GM19238 (cell line): Measurements from ENCODE around the gene EDN2.

Experiments
- DNase-seq: peaks from one replicate; pipeline ENCODE4 v3.0.0; 2011; ENCODE audit warnings: low spot score; ENCODE audit not compliant: insufficient read length

Gene EDN2

GRCh38 chr1:41484402-41485241 lies at the start of gene EDN2:
Gene EDN2, minus strand, starts transcription at chr1:41484683. Its CDS starts 82 bp downstream, at chr1:41484601.
- no peak for DNase-seq

DNA sequence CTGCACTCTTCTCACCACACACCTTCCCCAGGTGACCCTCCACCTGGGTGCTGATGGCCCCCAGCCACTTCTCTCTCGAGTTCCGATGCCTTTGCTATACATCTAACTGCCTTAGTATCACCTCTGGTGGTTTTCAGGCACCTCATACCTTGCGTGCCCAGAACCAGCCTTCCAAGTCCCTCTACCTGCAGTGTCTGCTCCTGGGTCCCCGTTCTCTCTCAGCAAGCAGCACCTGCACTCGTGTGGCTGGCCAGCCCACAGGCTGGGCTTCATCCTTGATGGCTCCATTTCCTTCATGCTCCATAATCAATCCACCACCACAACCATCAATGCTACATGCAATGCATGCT lies 49.2 kb upstream of the EDN2 start:
- DNase-seq, result no peak

DNA sequence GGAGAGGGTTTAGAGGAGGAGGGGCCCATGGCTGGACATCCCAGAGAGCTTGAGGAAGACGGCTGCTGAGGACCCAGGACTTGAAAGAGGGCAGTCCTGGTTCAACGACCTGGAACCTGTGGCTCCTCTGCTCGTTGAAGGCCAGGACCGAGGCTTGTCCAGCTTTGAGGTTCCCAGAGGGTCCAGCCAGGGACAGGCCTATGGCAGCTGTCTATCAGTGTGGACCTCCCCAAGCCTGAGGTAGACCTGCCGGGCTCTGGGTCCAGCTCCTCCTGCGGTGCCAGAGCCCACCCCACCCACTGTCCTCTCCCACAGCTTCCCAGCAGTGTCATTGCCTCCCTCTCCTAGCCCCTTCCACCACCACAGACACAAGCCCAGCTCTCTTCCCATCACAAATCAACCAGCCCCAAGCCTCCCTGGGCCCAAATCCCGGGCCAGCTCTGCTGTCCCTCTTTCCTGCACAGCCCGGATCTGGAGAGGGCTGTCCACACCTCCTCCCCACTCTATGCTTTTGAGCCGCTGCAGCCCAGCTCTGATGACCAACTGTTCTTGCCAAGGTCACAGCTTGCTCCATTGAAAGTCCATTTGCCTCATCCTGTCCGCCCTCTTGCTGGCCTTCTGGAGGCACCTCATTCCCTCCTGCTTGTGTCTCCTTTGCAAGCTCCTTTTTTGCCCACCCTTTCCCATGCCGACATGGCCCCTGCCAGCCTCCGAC lies 48.7 kb upstream of the EDN2 start:
- DNase-seq, result no peak

DNA sequence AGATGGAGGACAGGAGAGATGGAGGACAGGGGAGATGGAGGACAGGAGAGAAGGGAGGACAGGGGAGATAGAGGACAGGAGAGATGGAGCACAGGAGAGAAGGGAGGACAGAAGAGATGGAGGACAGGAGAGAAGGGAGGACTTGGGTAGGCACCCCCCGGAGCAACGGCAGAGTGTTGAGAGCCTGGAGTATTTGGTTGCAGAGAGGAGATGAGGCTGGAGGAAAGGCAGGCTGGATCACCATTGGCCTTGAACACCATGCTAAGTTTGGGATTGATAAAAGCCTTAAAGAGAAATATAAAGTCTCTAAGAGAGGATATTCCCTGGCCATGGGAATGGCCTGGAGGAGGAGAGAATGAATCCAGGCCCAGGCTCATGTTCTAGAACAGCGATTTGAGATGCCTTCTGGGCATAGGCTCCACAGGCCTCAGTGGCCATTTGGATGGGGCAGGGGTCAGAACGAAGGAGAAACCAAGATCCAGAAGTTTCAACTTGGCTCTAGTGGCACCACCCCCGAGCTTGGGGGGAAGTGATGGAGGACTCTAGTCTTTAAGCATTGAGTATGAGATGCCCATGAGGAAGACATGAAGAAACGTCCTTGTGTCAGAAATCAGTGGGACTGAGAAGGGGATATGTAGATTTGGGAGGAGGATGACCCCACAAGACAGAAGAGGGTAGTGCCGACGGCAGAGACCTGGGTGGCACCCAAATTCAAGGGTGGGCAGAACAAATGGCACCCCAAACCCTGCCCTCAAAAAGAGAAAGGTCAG lies 47.9 kb upstream of the EDN2 start:
- no peak for DNase-seq

GRCh38 chr1:41530411-41530810 lies 45.9 kb upstream of the EDN2 start:
- no peak for DNase-seq

GRCh38 chr1:41529621-41530395 lies 45.3 kb upstream of the EDN2 start:
- no peak for DNase-seq

GRCh38 chr1:41528726-41529605 lies 44.5 kb upstream of the EDN2 start:
- no peak for DNase-seq

GRCh38 chr1:41528106-41528505 lies 43.6 kb upstream of the EDN2 start:
- DNase-seq, result no peak

- DNase-seq, result no peak
Observed at GRCh38 chr1:41526956-41527561, 42.6 kb upstream of the EDN2 start.

- DNase-seq, result no peak
Observed at GRCh38 chr1:41525891-41526587, 41.6 kb upstream of the EDN2 start.

DNA sequence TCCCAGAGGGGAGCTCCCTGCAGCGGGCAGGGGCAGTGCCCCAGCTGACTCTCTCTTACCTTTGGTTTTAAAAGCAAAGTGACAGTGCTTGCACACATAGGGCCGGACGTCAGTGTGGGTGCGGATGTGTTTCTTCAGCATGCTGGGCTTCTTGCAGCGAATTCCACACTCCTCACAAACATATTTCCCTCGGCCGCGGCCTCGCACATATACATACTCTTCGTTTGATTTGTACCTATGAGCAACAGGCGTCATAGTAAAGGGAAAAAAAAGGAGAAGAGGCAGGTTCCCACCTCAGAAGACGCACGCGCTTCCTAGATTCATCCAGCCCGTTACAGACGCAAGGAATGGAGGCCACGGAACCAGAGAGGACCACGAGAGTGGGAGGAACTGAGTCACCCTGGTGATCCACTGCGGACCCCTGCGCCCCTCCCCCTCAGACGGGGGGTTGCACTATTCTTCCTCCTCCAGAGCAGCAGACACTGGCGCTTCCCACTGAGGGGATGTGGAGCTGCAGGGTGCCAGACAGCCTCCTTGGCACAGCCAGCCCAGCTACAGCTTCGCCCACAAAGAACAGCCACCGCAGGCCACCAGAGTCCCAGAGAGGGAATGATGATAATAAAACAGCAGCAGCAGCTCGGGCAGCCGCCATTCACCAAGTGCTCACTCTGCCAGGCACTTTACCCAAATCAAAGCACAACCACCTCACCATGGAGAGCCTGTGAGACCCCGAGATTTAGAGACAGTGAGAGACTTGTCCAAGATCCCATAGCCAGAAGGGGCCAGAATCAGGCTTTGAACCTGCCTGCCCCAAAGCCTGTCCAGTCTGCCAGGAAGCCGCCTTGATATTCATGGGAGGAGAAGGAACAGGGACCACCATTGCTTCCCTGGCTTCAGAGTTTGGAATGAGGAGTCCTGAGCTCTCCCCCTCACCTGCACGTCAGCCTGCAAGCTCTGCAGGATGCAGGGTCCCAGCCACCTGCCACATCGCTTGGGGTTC lies 40.5 kb upstream of the EDN2 start:
- no peak for DNase-seq

DNA sequence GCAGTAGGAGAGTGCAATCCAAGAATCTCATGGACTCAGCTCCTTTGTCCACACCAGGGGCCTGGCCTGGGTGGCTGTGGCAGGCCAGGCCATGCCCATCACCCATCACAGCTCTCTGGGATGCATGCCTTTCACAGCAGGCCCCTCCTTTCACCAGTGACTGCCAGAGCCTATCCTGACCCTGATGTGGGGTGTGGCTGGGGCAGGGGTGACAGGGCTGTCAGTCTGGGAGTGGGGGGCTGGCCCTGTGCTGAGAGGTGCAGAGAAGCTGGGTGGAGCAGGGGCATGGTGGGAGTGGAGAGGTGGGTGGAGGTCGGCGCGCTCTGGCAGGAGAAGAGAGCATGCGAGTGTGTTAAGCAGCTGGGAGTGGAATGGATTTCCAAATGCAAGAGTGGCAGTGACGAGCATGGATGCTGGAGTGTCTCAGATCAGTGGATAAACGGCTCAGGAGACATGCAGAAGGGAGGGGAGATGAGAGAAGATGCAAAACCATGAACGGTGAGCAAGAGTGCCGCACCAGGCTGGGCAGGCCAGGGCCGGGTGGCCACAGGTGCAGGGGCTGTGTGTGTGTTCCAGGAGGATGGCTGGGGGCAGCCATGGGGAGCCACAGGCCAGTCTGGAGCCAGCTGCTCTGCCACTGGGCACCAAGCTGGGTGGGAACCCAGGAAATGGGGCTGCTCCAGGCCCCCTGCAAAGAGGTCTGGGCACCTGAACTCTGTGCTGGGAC lies 39.6 kb upstream of the EDN2 start:
- no peak for DNase-seq

DNA sequence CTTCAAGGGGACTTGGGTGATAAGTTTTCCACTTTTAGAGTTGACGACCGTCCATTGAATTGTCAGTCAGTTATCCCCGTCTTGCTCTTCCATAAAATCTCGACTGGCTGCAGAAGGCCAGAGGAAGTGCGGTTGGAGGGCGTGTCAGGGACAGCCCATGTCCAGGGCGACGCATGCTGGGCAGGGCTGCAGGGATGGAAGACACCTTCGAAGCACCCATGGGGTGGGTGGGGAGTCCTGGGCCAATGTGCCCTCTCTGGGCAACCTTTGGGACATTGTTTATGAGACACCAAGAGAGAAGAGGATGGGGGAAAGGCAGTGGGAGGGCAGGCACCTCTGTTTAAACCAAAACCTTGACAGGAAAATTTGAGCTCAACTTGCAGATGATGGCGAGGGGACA lies 38.6 kb upstream of the EDN2 start:
- no peak for DNase-seq

DNA sequence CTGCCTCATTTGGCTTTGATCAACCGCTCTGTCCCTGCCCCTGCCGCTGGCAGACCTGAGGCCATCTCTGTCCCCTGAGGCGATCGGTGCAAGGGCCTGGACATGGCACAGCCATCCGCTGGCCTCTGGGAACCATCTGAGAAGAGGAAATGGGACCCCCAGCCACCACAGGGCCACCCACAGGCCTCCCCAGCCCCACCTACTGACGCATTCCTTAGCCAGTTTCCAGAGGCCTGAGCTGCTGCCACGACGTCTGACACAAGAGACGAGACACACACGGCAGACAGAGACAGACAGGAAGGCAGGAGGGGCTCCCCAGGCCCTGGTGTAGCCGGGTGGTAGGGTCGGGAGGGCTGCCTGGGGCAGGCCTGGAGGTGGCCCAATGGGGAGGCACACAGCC lies 37.3 kb upstream of the EDN2 start:
- no peak for DNase-seq

DNA sequence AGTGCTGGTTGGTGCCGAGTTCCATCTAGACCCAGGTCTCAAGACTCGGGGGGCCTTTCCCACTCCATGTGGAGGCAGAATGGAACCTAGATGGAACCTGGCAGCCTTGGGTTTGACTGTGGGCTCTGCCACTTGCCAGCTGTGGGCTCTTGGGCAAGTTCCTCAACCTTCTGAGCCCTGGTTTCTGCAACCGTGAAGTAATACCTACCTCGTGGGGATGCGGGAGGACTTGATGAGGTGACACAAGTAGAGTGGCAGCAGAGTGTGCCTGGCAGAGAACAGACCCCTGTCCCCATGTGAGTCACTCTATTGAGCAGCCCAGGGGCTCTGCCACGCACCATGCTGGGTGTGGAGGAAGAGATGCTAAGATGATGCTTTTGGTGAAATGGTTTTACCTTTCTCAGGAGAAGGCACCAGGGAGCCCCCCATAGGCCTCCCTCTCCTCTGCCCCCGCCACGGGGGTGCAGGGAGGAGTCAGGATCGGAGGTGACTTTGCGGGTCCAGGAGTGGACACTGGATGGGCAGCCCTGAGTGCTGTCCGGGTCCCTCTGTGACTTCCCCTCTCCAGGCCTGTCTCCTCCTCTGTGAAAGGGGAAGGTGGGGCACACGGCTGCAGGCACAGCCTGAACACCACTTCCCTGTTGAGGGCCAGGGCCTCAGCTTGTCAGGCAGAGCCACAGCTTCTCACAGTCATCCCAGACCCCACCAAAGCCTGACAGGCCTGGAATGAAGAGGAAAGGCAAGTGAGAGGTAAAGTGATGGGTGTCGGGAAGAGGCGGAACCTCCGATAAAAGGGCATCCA lies 36.7 kb upstream of the EDN2 start:
- no peak for DNase-seq

GRCh38 chr1:41519667-41520066 lies 35.2 kb upstream of the EDN2 start:
- no peak for DNase-seq

DNA sequence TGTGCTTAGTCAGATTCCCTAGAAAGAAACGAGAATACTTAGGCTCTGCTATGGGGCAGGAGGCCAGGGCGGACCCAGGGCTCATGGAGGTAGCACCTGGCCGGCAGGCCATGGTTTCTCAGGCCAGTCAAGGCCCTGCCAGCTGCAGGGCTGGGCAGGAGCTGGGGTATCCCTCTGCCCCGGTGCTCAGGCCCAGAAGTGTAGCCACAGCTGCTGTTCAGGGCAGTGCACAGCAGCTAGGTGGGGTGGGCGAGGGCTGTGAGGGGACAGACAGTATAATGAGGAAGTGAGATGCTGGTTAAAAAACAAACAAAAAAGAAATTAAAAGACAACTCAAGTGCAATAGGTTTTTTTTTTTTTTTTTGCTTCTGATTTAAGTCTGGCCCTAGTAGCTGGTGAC lies 34.0 kb upstream of the EDN2 start:
- DNase-seq, result no peak
